Kidney epithelial cell (primary cell): ENCODE data around the gene RNF217. TPM values are rescaled to one million over a fixed set of nuclear protein-coding genes. Genes with fewer than 3 reads are reported as not detected.

Experiments
- DNase-seq: peaks from one replicate; pipeline ENCODE4 v3.0.0-alpha.2; 2010; ENCODE audit warnings: low read depth
- H3K27me3 ChIP-seq: 2 replicates; pipeline ENCODE4 v1.6.0; 2011; ENCODE audit warnings: low read length; ENCODE audit not compliant: control insufficient read depth, insufficient read depth
- H3K36me3 ChIP-seq: 2 replicates; pipeline ENCODE4 v1.5.1; 2011; ENCODE audit warnings: low read length; ENCODE audit not compliant: control insufficient read depth, insufficient read depth
- H3K4me3 ChIP-seq: 2 replicates; pipeline ENCODE4 v1.5.1; 2011; ENCODE audit warnings: low read depth, mild to moderate bottlenecking, control low read depth, low read length
- CTCF ChIP-seq: IDR thresholded peaks from 2 replicates; pipeline ENCODE4 v1.5.1; 2011; ENCODE audit warnings: mild to moderate bottlenecking, moderate library complexity, low read length, control low read depth, inconsistent platforms; ENCODE audit not compliant: insufficient read depth, poor library complexity, severe bottlenecking
- total RNA-seq: library from RNA; depleted of rRNA; stranded (reverse); fragments of >200 nt; gene quantifications from 2 replicates; pipeline ENCODE4 v1.2.3, GENCODE V29; 2015

Gene RNF217
- total RNA-seq, 1 donor from 2014 or later = 22.1 TPM

DNA sequence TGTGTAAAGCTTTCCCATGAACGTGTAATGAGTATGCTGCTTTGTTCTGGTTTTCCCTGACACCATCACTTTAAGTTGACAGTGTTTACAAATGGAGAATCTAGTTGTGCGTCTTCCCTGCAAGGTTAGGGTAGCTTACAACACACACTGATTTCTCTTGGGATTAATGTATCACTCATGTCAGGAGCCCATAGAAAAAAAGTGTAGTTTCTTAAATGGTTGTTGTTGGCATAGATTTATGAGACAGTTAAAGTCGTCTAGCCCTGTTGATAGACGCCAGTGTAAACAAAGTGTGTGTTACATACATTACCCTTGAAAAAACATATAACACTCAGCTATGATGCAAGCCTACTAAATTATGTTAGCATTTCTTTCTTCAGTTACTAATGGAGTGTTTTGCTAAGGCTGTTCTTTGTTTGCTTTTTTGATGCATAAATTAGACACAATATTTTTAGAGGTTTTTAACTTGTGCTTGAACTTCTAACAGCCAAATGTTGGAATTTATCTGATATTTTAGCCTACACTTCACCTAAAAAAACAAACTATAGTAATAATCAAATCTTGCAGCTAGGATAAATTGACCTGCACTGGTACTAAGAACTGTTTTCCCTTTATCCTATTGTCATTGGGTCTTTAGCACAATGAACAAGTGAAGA is 88.6 kb downstream of the RNF217 start:
- TF ChIP-seq CTCF = no peak
- H3K27me3 ChIP-seq = no peaks in the 10 kb centered on the region
- H3K4me3 ChIP-seq = no peak overlapping the region
- H3K36me3 ChIP-seq = no peaks in the 10 kb centered on the region
- no peak for DNase-seq

DNA sequence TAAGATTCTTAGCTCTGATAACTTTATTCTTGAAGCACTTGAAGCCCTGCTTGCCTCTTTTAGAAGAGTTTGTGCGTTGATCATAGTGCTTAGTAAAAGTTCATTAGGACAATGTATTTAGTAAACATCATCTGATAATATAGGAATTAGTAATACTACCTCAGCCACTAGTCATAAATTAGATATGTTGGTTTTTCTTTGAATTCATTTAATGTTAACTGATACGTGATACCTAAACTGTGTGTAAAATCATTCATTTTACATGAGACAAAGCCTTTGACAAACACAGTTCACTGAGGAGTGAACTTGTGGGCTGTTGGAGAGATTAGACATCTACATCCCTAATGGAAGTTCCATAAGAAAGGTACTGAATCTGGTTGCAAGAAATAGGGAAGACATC is 91.6 kb downstream of the RNF217 start:
- Histone ChIP-seq H3K27me3 (no peaks in the 10 kb centered on the region), H3K36me3 (no peaks in the 10 kb centered on the region), H3K4me3 (no peak overlapping the region)
- no peak for TF ChIP-seq CTCF
- DNase-seq = no peak

DNA sequence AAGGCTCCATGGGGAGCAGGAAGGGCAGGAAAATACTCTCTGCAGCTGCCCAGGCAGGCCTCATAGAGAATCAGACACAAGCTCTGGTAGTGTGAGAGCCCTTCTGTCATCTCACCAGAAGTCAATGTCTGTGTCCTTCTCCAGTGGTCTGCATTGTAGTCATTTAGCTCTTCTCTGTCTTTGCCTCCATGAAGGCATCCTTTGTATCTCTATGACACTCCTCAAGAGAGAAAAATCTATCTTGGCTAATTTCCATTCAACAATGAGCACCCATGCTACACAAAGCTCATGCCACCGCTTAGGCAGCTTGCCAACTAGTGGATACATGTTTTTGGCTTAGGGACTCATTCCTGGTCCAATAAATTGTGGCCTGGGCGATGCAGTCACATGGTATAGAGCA is 92.1 kb downstream of the RNF217 start:
- H3K36me3 ChIP-seq = no peaks in the 10 kb centered on the region
- TF ChIP-seq CTCF = no peak
- no peaks in the 10 kb centered on the region for H3K27me3 ChIP-seq
- H3K4me3 ChIP-seq = no peak overlapping the region
- no peak for DNase-seq

GRCh38 chr6:125057392-125058246 is 95.4 kb downstream of the RNF217 start:
- Histone ChIP-seq H3K27me3 (no peaks in the 10 kb centered on the region), H3K36me3 (no peaks in the 10 kb centered on the region), H3K4me3 (no peak overlapping the region)
- no peak for TF ChIP-seq CTCF
- DNase-seq = no peak

DNA sequence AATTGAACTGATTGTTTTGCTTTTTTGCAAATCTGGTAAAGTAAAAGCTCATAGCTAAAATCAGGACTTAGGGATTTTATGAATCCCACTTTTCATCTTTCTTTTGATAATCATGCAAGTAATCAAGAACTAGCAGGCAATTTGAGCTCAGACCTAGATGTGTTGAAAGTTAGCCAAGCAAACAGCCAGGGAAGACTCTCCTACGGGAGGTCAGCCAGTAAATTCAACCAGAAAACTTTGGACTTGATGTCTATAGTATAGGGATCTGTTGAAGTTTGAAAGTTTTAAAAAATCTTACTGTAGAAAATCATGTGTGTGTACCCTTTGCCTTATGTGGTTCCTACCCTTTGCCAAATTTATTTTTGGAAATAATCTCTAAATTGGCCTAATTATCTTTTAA is 96.3 kb downstream of the RNF217 start:
- Histone ChIP-seq H3K36me3 (no peaks in the 10 kb centered on the region), H3K27me3 (no peaks in the 10 kb centered on the region), H3K4me3 (no peak overlapping the region)
- TF ChIP-seq CTCF = no peak
- DNase-seq = no peak

- no peak overlapping the region for H3K4me3 ChIP-seq
- no peaks in the 10 kb centered on the region for H3K27me3 ChIP-seq
- DNase-seq = no peak
- H3K36me3 ChIP-seq = no peaks in the 10 kb centered on the region
- no peak for TF ChIP-seq CTCF
Observed at GRCh38 chr6:125063307-125063706, 101.1 kb downstream of the RNF217 start.
